ENCODE data around the gene UMAD1. TPM values are rescaled to one million over a fixed set of nuclear protein-coding genes. Genes with fewer than 3 reads are reported as not detected.

UMAD1 gene
- polyA plus RNA-seq, 3 donors: 6.2 to 22.7 (median 18.6) TPM

DNA sequence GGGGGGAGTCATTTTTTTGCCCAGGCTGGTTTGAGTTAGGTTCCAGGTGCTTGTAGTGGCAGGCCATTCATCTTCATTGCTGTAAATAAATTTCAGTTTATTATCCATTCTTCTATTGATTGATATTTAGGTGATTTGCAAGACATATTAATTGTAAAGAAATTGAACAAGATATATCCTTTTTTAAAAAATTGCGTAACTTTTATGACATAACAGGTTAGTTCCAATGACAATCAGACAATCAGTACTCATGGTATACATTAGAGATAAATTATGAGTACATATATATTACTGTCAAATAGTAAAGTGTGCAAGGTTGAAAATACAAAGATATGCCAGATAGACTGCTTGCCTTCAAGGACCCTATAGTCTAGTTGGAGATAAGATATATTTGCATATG, 235.9 kb downstream of the UMAD1 start:
- DNase-seq: no peak
- Histone ChIP-seq H3K9ac (ENCODE audit: insufficient read depth, low read length, poor library complexity, severe bottlenecking) (no peak overlapping the region), H4K20me1 (ENCODE audit: insufficient read depth, low read length) (no peaks in the 10 kb centered on the region), H3K79me2 (ENCODE audit: insufficient read depth, low read length) (no peaks in the 10 kb centered on the region), H3K9me3 (replicated peaks in 1 of 2; ENCODE audit: control insufficient read depth in 1 of 2, insufficient read depth in 1 of 2, low read length in 2 of 2) (no peaks in the 10 kb centered on the region), H3K36me3 (replicated peaks in 1 of 2; ENCODE audit: control insufficient read depth in 1 of 2, insufficient read depth in 2 of 2, low read length in 2 of 2) (no peaks in the 10 kb centered on the region), H3K4me3 (replicated peaks in 1 of 3; ENCODE audit: low read depth in 2 of 3, low read length in 3 of 3) (no peak overlapping the region), H3K4me1 (ENCODE audit: control insufficient read depth in 1 of 2, insufficient read depth in 2 of 2, low read length in 2 of 2) (no peaks in the 10 kb centered on the region), H3K4me2 (replicated peaks; ENCODE audit: extremely low read depth, low read length, poor library complexity, severe bottlenecking) (no peak overlapping the region), H3K27ac (ENCODE audit: low read depth in 1 of 2, low read length in 2 of 2) (no peak overlapping the region), H3K27me3 (ENCODE audit: control insufficient read depth in 2 of 2, insufficient read depth in 2 of 2, low read length in 2 of 2) (no peaks in the 10 kb centered on the region), H2AFZ (ENCODE audit: insufficient read depth, low read depth, low read length, poor library complexity, severe bottlenecking) (no peak overlapping the region)
- Mint-ChIP-seq H3K9me3 (peaks cover 0 to 9% (median 0%) of the 10 kb centered on the region in 7 donors), H3K36me3 (peaks cover 8 to 10% of the 10 kb centered on the region in 2 donors), H3K4me3 (no peak overlapping the region), H3K27me3 (ENCODE audit: low read depth in 3 of 3) (peaks cover 0 to 2% (median 0%) of the 10 kb centered on the region in 3 donors), H3K27ac (no peak overlapping the region), H3K4me1 (no peaks in the 10 kb centered on the region)
- no CpG with 5 or more reads among the region's 1 CpG for WGBS (ENCODE audit: insufficient coverage)
- no peak for TF ChIP-seq CTCF (IDR thresholded peaks at IDR 0.05)
- intact Hi-C loops (cut with micrococcal nuclease): no loop called here

DNA sequence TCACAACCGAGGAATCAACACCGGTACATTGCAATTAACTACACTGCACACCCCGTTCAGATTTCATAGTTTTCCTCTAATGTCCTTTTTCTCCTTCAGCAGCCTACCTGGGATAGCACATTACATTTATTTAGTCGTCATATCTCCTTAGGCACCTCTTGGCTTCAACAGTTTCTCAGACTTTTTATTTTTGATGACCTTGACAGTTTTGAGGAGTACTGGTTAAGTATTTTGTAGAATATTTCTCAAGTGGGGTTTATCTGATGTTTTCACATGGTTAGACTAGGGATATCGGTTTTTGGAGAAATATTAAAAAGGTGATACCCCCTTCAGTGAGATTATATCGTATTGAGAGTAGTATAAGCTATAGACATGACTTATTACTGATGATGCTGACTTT, 241.0 kb downstream of the UMAD1 start:
- intact Hi-C loops (cut with micrococcal nuclease): no loop called here
- Histone ChIP-seq H2AFZ (ENCODE audit: insufficient read depth, low read depth, low read length, poor library complexity, severe bottlenecking) (no peak overlapping the region), H3K79me2 (ENCODE audit: insufficient read depth, low read length) (no peaks in the 10 kb centered on the region), H3K27ac (ENCODE audit: low read depth in 1 of 2, low read length in 2 of 2) (no peak overlapping the region), H3K4me3 (replicated peaks in 1 of 3; ENCODE audit: low read depth in 2 of 3, low read length in 3 of 3) (no peak overlapping the region), H3K4me2 (replicated peaks; ENCODE audit: extremely low read depth, low read length, poor library complexity, severe bottlenecking) (no peak overlapping the region), H3K9ac (ENCODE audit: insufficient read depth, low read length, poor library complexity, severe bottlenecking) (no peak overlapping the region), H3K4me1 (ENCODE audit: control insufficient read depth in 1 of 2, insufficient read depth in 2 of 2, low read length in 2 of 2) (no peaks in the 10 kb centered on the region), H4K20me1 (ENCODE audit: insufficient read depth, low read length) (no peaks in the 10 kb centered on the region), H3K27me3 (ENCODE audit: control insufficient read depth in 2 of 2, insufficient read depth in 2 of 2, low read length in 2 of 2) (no peaks in the 10 kb centered on the region), H3K36me3 (replicated peaks in 1 of 2; ENCODE audit: control insufficient read depth in 1 of 2, insufficient read depth in 2 of 2, low read length in 2 of 2) (no peaks in the 10 kb centered on the region), H3K9me3 (replicated peaks in 1 of 2; ENCODE audit: control insufficient read depth in 1 of 2, insufficient read depth in 1 of 2, low read length in 2 of 2) (peaks cover 11 to 21% of the 10 kb centered on the region in 2 donors)
- DNase-seq: no peak
- Mint-ChIP-seq H3K27me3 (ENCODE audit: low read depth in 3 of 3) (no peaks in the 10 kb centered on the region), H3K27ac (no peak overlapping the region), H3K36me3 (peaks cover 4 to 5% of the 10 kb centered on the region in 2 donors), H3K4me3 (no peak overlapping the region), H3K9me3 (peaks cover 9 to 17% (median 16%) of the 10 kb centered on the region in 7 donors), H3K4me1 (peaks cover 3% of the 10 kb centered on the region)
- TF ChIP-seq CTCF (IDR thresholded peaks at IDR 0.05): no peak
- 95% methylated on average over 3 of the region's 6 CpGs for WGBS (ENCODE audit: insufficient coverage)

Data from CD14-positive monocyte (primary cell).